B cell (primary cell): ENCODE measurements around the gene TANGO6. TPM values are rescaled to one million over a fixed set of nuclear protein-coding genes. Genes with fewer than 3 reads are reported as not detected.
"Not testable (repeated sequence)": the region's sequence is repeated elsewhere in the genome, so short reads cannot be mapped to it uniquely, and the experiment has no call there.

Experiments
- ATAC-seq: fragments of 200-7000 bp; cut with Tn5 transposase; one replicate; pipeline ENCODE4 v1.10.0; 2021; ENCODE audit warnings: low read depth, mild to moderate bottlenecking, moderate number of reproducible peaks, moderate library complexity
- CTCF ChIA-PET: fragments of 350-600 bp; sonication (Branson Sonifier 250); formaldehyde crosslinking; loops from one replicate; lab custom pipeline; 2021; ENCODE audit warnings: antibody characterized with exemption, inconsistent platforms; lab: Charles Lee
- POLR2A ChIA-PET: fragments of 350-600 bp; sonication (Branson Sonifier 250); formaldehyde crosslinking; loops from one replicate; lab custom pipeline; 2021; ENCODE audit warnings: antibody characterized with exemption; lab: Charles Lee
- DNase-seq: peaks from one replicate; pipeline ENCODE4 v3.0.0; 2013
- H2AFZ ChIP-seq: 2 replicates; pipeline ENCODE4 v1.6.1; 2012; ENCODE audit warnings: mild to moderate bottlenecking, low read depth, low read length; ENCODE audit not compliant: insufficient read depth, poor library complexity, severe bottlenecking
- H3K27ac ChIP-seq, 2 donors: 1 replicate in 1 of 2; 2 replicates in 1 of 2; pipeline ENCODE4 v1.5.1; 2012 to 2013; ENCODE audit warnings: low read length in 2 of 2, mild to moderate bottlenecking in 2 of 2, moderate library complexity in 1 of 2
- H3K27me3 ChIP-seq, 4 experiments: fragments of 200-600 bp in 1 of 4; sonication (generic) in 1 of 4; replicated peaks in 1 of 4; 1 replicate in 2 of 4; 2 replicates in 2 of 4; pipeline versions ENCODE4 v1.6.1 to v1.7.0; 2013 to 2016; ENCODE audit warnings: low read length in 3 of 4, mild to moderate bottlenecking in 2 of 4, mixed read lengths in 1 of 4, moderate library complexity in 1 of 4; ENCODE audit not compliant: insufficient read depth in 4 of 4, control insufficient read depth in 3 of 4; ENCODE audit errors: control extremely low read depth in 1 of 4
- H3K36me3 ChIP-seq, 2 experiments: replicated peaks in 1 of 2; 1 replicate in 1 of 2; 2 replicates in 1 of 2; pipeline versions ENCODE4 v1.6.1 to v1.7.1; 2013; ENCODE audit warnings: low read length in 1 of 2; ENCODE audit not compliant: insufficient read depth in 2 of 2, control insufficient read depth in 1 of 2; ENCODE audit errors: control extremely low read depth in 1 of 2, extremely low read depth in 1 of 2
- H3K4me1 ChIP-seq, 2 donors: fragments of 200-600 bp in 1 of 2; sonication (generic) in 1 of 2; 1 replicate in 1 of 2; 2 replicates in 1 of 2; pipeline versions ENCODE4 v1.5.1 to v1.6.1; 2013 to 2017; ENCODE audit warnings: low read length in 2 of 2; ENCODE audit not compliant: control insufficient read depth in 2 of 2, insufficient read depth in 2 of 2
- H3K4me2 ChIP-seq: replicated peaks from 2 replicates; pipeline ENCODE3; 2012; ENCODE audit warnings: mild to moderate bottlenecking, low read depth, low read length; ENCODE audit not compliant: poor library complexity, severe bottlenecking
- H3K4me3 ChIP-seq, 5 experiments: fragments of 200-600 bp in 1 of 5; sonication (generic) in 1 of 5; 1 replicate in 3 of 5; 2 replicates in 2 of 5; pipeline versions ENCODE4 v1.5.1 to v1.7.0; 2011 to 2016; ENCODE audit warnings: low read length in 4 of 5, mild to moderate bottlenecking in 4 of 5, low read depth in 2 of 5, control low read depth in 1 of 5, moderate library complexity in 1 of 5; ENCODE audit not compliant: insufficient read depth in 1 of 5; ENCODE audit errors: control extremely low read depth in 1 of 5, extremely low read depth in 1 of 5
- H3K79me2 ChIP-seq: fragments of 200-600 bp; sonication (generic); one replicate; pipeline ENCODE4 v1.6.0; 2016; ENCODE audit warnings: low read length; ENCODE audit not compliant: control insufficient read depth, insufficient read depth
- H3K9ac ChIP-seq: fragments of 200-600 bp; sonication (generic); 2 replicates; pipeline ENCODE4 v1.6.1; 2017; ENCODE audit warnings: mild to moderate bottlenecking, low read length, moderate library complexity
- H3K9me3 ChIP-seq, 3 donors: one replicate each; pipeline versions ENCODE4 v1.6.1 to v1.7.1; 2013; ENCODE audit warnings: low read length in 2 of 3; ENCODE audit not compliant: control insufficient read depth in 2 of 3, insufficient read depth in 1 of 3; ENCODE audit errors: control extremely low read depth in 1 of 3
- H4K20me1 ChIP-seq: 2 replicates; pipeline ENCODE4 v1.6.0; 2012; ENCODE audit warnings: mild to moderate bottlenecking, low read length; ENCODE audit not compliant: insufficient read depth, control insufficient read depth, poor library complexity, severe bottlenecking
- H3K27ac Mint-ChIP-seq: one replicate; pipeline ENCODE4 v1.8.0; 2021; ENCODE audit warnings: mixed read lengths
- H3K27me3 Mint-ChIP-seq: one replicate; pipeline ENCODE4 v1.8.0; 2021; ENCODE audit warnings: mixed read lengths
- H3K4me1 Mint-ChIP-seq: one replicate; pipeline ENCODE4 v1.8.0; 2021; ENCODE audit warnings: mixed read lengths
- H3K4me3 Mint-ChIP-seq: one replicate; pipeline ENCODE4 v1.8.0; 2021; ENCODE audit warnings: mixed read lengths
- H3K9me3 Mint-ChIP-seq: one replicate; pipeline ENCODE4 v1.8.0; 2022; ENCODE audit warnings: mixed read lengths; ENCODE audit not compliant: insufficient read depth
- CTCF ChIP-seq: fragments of 200-600 bp; IDR thresholded peaks from one replicate; pipeline ENCODE4 v1.8.0; 2022; ENCODE audit warnings: antibody characterized with exemption, mild to moderate bottlenecking
- EZH2 ChIP-seq: IDR thresholded peaks from 2 replicates; pipeline ENCODE4 v1.6.1; 2012; ENCODE audit warnings: borderline replicate concordance, low read depth, mild to moderate bottlenecking, moderate library complexity, low read length; ENCODE audit not compliant: insufficient read depth, poor library complexity, severe bottlenecking
- WGBS: methylation state at CpG from one replicate; pipeline ENCODE4 v1.1.5; 2013; ENCODE audit warnings: missing lambda C conversion rate; ENCODE audit not compliant: insufficient coverage; 5-methylcytosine and 5-hydroxymethylcytosine counted together
- intact Hi-C: fragments of 100-400 bp; cut with micrococcal nuclease; formaldehyde crosslinking; loops from one replicate; pipeline ENCODE4 v1.10.0; 2022
- polyA plus RNA-seq: library from polyadenylated mRNA; depleted of rRNA; stranded (reverse); fragments of >200 nt; gene quantifications from 2 replicates; pipeline ENCODE4 v1.2.3, GENCODE V29; 2012
- total RNA-seq, 2 donors: library from RNA; stranded (reverse); fragments of 120-200 nt in 1 of 2; gene quantifications; 1 replicate in 1 of 2; 2 replicates in 1 of 2; pipeline versions ENCODE4 v1.2.3 to v1.2.4, GENCODE V29; 2013 to 2022

The TANGO6 gene
- total and polyA plus RNA-seq, 2 donors (not counting 1 experiment from before 2014, with no cell fraction given), result 8.0 to 42.8 TPM

GRCh38 chr16:68987734-68988457 is 144.6 kb downstream of the TANGO6 start:
- Histone ChIP-seq H4K20me1 (no peaks in the 10 kb centered on the region), H3K79me2 (no peaks in the 10 kb centered on the region), H3K27ac (no peak overlapping the region), H3K4me3 (no peak overlapping the region), H3K4me1 (no peaks in the 10 kb centered on the region), H3K36me3 (no peaks in the 10 kb centered on the region), H3K9me3 (no peaks in the 10 kb centered on the region), H3K4me2 (no peak overlapping the region), H2AFZ (no peak overlapping the region), H3K27me3 (no peaks in the 10 kb centered on the region), H3K9ac (no peak overlapping the region)
- no peak overlapping the region for H3K4me3 Mint-ChIP-seq
- intact Hi-C loops, result no loop called here
- DNase-seq (no peak), ATAC-seq (no peak)
- ChIA-PET POLR2A (no interaction called here), CTCF (no interaction called here)
- no peaks in the 10 kb centered on the region for H3K4me1 Mint-ChIP-seq
- TF ChIP-seq EZH2 (no peak), CTCF (no peak)
- H3K27ac Mint-ChIP-seq, result no peak overlapping the region
- no peaks in the 10 kb centered on the region for H3K27me3 Mint-ChIP-seq
- H3K9me3 Mint-ChIP-seq, result no peaks in the 10 kb centered on the region
- WGBS, result 97% methylated on average over 3 of the region's 4 CpGs

GRCh38 chr16:68990172-68990845 is 147.0 kb downstream of the TANGO6 start:
- ATAC-seq, H3K27ac ChIP-seq, H3K36me3 ChIP-seq, DNase-seq, H3K27me3 Mint-ChIP-seq, H3K4me2 ChIP-seq, H3K4me1 ChIP-seq, H3K79me2 ChIP-seq, H3K9ac ChIP-seq, H2AFZ ChIP-seq, H3K4me3 ChIP-seq, H3K4me1 Mint-ChIP-seq, CTCF ChIA-PET, H3K27ac Mint-ChIP-seq, H4K20me1 ChIP-seq, H3K4me3 Mint-ChIP-seq, H3K27me3 ChIP-seq, H3K9me3 Mint-ChIP-seq, intact Hi-C loops, H3K9me3 ChIP-seq: not testable (repeated sequence)
- WGBS, result 96% methylated on average over 4 of the region's 7 CpGs
- POLR2A ChIA-PET, result interaction anchor here (0.6 kb wide), 1 partner anchor 242 kb away, joined by 8 read pairs; no protein-coding TSS in a partner anchor
